ENCODE results near the gene LYPD6B. TPM values are rescaled to one million over a fixed set of nuclear protein-coding genes. Genes with fewer than 3 reads are reported as not detected.
A peak's percentile ranks its signal among the peaks of the same experiment; 100 is the strongest.

Gene LYPD6B
- total and polyA plus RNA-seq, 8 donors: 0.79 to 35.8 (median 24.6) TPM

GRCh38 chr2:149064365-149064841 lies 25.9 kb downstream of the LYPD6B start:
- TF ChIP-seq CTCF (IDR thresholded peaks at IDR 0.05): no peak
- DNase-seq: no peak
- Histone ChIP-seq H3K4me3 (no peak overlapping the region), H3K27ac (no peak overlapping the region), H3K4me1 (no peaks in the 10 kb centered on the region), H3K9me3 (no peaks in the 10 kb centered on the region), H3K27me3 (no peaks in the 10 kb centered on the region), H3K36me3 (no peaks in the 10 kb centered on the region)
- ATAC-seq: no peak
- intact Hi-C loops (cut with DNase I): no loop called here

- H3K36me3 ChIP-seq: no peaks in the 10 kb centered on the region
- H3K27ac ChIP-seq: no peak overlapping the region
- ATAC-seq (no peak), DNase-seq (no peak)
- no peaks in the 10 kb centered on the region for H3K27me3 ChIP-seq
- H3K4me3 ChIP-seq: no peak overlapping the region
- no peak for TF ChIP-seq CTCF (IDR thresholded peaks at IDR 0.05)
- H3K4me1 ChIP-seq: peaks cover 0 to 3% of the 10 kb centered on the region in 2 donors
- H3K9me3 ChIP-seq: no peaks in the 10 kb centered on the region
- intact Hi-C loops (cut with DNase I): no loop called here
Measured at GRCh38 chr2:149064856-149065630, 26.5 kb downstream of the LYPD6B start.

- intact Hi-C loops (cut with DNase I): no loop called here
- no peak for ATAC-seq
- Histone ChIP-seq H3K4me1 (peaks cover 0 to 5% of the 10 kb centered on the region in 2 donors), H3K9me3 (no peaks in the 10 kb centered on the region), H3K27me3 (no peaks in the 10 kb centered on the region), H3K4me3 (no peak overlapping the region), H3K27ac (no peak overlapping the region), H3K36me3 (no peaks in the 10 kb centered on the region)
- no peak for DNase-seq
- TF ChIP-seq CTCF (IDR thresholded peaks at IDR 0.05): no peak
Measured at GRCh38 chr2:149068225-149068995, 29.9 kb downstream of the LYPD6B start.

GRCh38 chr2:149068996-149069888 lies 30.7 kb downstream of the LYPD6B start:
- H3K9me3 ChIP-seq: no peaks in the 10 kb centered on the region
- intact Hi-C loops (cut with DNase I): no loop called here
- DNase-seq (no peak), ATAC-seq (peak; percentile 55)
- no peak for TF ChIP-seq CTCF (IDR thresholded peaks at IDR 0.05)
- no peak overlapping the region for H3K4me3 ChIP-seq
- H3K4me1 ChIP-seq: peaks cover 0 to 5% of the 10 kb centered on the region in 2 donors
- no peak overlapping the region for H3K27ac ChIP-seq
- no peaks in the 10 kb centered on the region for H3K27me3 ChIP-seq
- no peaks in the 10 kb centered on the region for H3K36me3 ChIP-seq

Measured in left lung (tissue), 10 donors.